Stimulated activated CD4-positive, alpha-beta T cell treated with anti-CD3 and anti-CD28 coated beads, Interleukin-4, amount 100 ng/mL, for 1 hour (primary cell): ENCODE results near the gene TRRAP.

Source experiments
- DNase-seq: peaks from one replicate; pipeline ENCODE4 v3.0.0-alpha.2; 2020

The TRRAP gene

GRCh38 chr7:98956469-98956868 lies 78.1 kb downstream of the TRRAP start:
- no peak for DNase-seq

- DNase-seq, result no peak
These were observed 78.6 kb downstream of the TRRAP start for GRCh38 chr7:98956937-98957336.

- no peak for DNase-seq
These were observed 79.4 kb downstream of the TRRAP start for GRCh38 chr7:98957766-98958165.

GRCh38 chr7:98958968-98959367 lies 80.6 kb downstream of the TRRAP start:
- DNase-seq, result no peak

GRCh38 chr7:98963305-98963704 lies 85.0 kb downstream of the TRRAP start:
- DNase-seq, result no peak

- no peak for DNase-seq
These were observed 86.3 kb downstream of the TRRAP start for GRCh38 chr7:98964596-98964995.

- no peak for DNase-seq
These were observed 90.3 kb downstream of the TRRAP start for GRCh38 chr7:98968621-98969020.

GRCh38 chr7:98969386-98969785 lies 91.1 kb downstream of the TRRAP start:
- no peak for DNase-seq

GRCh38 chr7:98970016-98970615 lies 91.8 kb downstream of the TRRAP start:
- DNase-seq, result no peak

- no peak for DNase-seq
These were observed 92.5 kb downstream of the TRRAP start for GRCh38 chr7:98970805-98971204.

- DNase-seq, result no peak
These were observed 95.9 kb downstream of the TRRAP start for GRCh38 chr7:98974205-98974604.

- DNase-seq, result no peak
These were observed 96.8 kb downstream of the TRRAP start for GRCh38 chr7:98974906-98975816.

- DNase-seq, result no peak
These were observed 98.3 kb downstream of the TRRAP start for GRCh38 chr7:98976396-98977185.

- DNase-seq, result no peak
These were observed 100.3 kb downstream of the TRRAP start for GRCh38 chr7:98978672-98979071.

- DNase-seq, result no peak
These were observed 103.4 kb downstream of the TRRAP start for GRCh38 chr7:98981701-98982100.

GRCh38 chr7:98982686-98983085 lies 104.4 kb downstream of the TRRAP start:
- no peak for DNase-seq

- DNase-seq, result no peak
These were observed 105.8 kb downstream of the TRRAP start for GRCh38 chr7:98984126-98984525.

- no peak for DNase-seq
These were observed 107.1 kb downstream of the TRRAP start for GRCh38 chr7:98985406-98985805.

- no peak for DNase-seq
These were observed 107.6 kb downstream of the TRRAP start for GRCh38 chr7:98985945-98986344.

GRCh38 chr7:98988641-98989040 lies 110.3 kb downstream of the TRRAP start:
- DNase-seq, result no peak

GRCh38 chr7:98990356-98990755 lies 112.0 kb downstream of the TRRAP start:
- DNase-seq, result no peak

GRCh38 chr7:98991141-98991540 lies 112.8 kb downstream of the TRRAP start:
- DNase-seq, result no peak

- no peak for DNase-seq
These were observed 113.7 kb downstream of the TRRAP start for GRCh38 chr7:98992076-98992475.
